ENCODE data around the gene ANKRD52. TPM values are rescaled to one million over a fixed set of nuclear protein-coding genes. Genes with fewer than 3 reads are reported as not detected.

ANKRD52 gene
- total RNA-seq, 1 experiment from 2014 or later, result 46.3 TPM

DNA sequence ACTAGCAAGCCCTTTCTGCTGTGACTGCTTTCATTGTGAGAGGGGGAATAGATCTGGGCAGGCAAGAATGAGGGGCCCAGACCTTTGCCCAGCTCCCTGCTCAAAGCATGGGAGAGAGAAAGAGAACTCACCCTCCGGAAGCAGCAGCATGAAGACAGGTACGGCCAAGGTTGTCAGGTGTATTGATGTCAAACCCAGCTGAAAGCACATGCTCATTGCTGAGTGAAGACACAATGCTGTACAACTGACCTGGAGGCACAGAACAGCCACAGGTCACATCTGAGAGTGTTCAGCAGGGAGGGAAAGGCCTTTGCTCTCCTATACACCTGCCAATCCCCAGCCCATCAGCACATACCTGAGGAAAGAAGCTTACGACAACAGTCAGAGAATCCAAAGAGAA is 5.5 kb downstream of the ANKRD52 start:
- no peaks in the 10 kb centered on the region for H3K9me3 Mint-ChIP-seq (ENCODE audit: unreplicated experiment)
- no peaks in the 10 kb centered on the region for H3K27me3 Mint-ChIP-seq (ENCODE audit: insufficient read depth, unreplicated experiment)
- TF ChIP-seq, protein P1, sequence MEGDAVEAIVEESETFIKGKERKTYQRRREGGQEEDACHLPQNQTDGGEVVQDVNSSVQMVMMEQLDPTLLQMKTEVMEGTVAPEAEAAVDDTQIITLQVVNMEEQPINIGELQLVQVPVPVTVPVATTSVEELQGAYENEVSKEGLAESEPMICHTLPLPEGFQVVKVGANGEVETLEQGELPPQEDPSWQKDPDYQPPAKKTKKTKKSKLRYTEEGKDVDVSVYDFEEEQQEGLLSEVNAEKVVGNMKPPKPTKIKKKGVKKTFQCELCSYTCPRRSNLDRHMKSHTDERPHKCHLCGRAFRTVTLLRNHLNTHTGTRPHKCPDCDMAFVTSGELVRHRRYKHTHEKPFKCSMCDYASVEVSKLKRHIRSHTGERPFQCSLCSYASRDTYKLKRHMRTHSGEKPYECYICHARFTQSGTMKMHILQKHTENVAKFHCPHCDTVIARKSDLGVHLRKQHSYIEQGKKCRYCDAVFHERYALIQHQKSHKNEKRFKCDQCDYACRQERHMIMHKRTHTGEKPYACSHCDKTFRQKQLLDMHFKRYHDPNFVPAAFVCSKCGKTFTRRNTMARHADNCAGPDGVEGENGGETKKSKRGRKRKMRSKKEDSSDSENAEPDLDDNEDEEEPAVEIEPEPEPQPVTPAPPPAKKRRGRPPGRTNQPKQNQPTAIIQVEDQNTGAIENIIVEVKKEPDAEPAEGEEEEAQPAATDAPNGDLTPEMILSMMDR (IDR thresholded peaks at IDR 0.05; ENCODE audit: unreplicated experiment), result no peak
- peaks cover 74% of the 10 kb centered on the region for H3K36me3 Mint-ChIP-seq (ENCODE audit: insufficient read depth, unreplicated experiment)
- BruUV-seq (replicated peaks), result no TSS peak
- no peak overlapping the region for H3K27ac Mint-ChIP-seq (ENCODE audit: low read depth, unreplicated experiment)
- POLR2A ChIA-PET, result interaction anchor here (0.6 kb wide), 1 partner anchor 16 kb away, joined by 3 read pairs; no protein-coding TSS in a partner anchor
- intact Hi-C loops (cut with micrococcal nuclease), result no loop called here
- DNase-seq (ENCODE audit: unreplicated experiment), result no peak
- peaks cover 6% of the 10 kb centered on the region for H3K4me1 Mint-ChIP-seq (ENCODE audit: insufficient read depth, unreplicated experiment)
- no peak overlapping the region for H3K4me3 Mint-ChIP-seq (ENCODE audit: unreplicated experiment)
- CTCF ChIA-PET, result interaction anchor here (0.5 to 1.0 kb wide), 3 partner anchors 19 to 254 kb away, joined by 3 to 5 read pairs (median 3); no protein-coding TSS in a partner anchor

DNA sequence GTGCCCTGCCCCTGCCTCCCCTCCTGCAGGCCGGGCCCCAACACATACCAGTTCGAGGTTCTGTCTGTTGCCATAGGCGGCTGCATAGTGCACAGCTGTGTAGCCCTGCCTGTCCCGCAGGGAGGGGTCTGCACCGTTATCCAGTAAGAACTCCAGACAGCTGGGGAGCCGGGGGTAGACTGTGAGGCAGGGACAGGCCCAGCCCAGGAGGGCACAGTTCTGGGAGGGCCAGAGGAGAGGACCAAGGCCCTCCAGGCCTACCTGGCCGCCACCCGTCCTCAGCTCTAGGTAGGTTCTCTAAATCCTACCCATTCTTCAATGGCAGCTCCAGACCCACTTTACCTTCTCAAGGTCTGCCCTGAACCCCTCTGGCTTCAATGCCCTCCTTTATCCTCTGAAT is 9.5 kb downstream of the ANKRD52 start:
- DNase-seq (ENCODE audit: unreplicated experiment), result no peak
- H3K27me3 Mint-ChIP-seq (ENCODE audit: insufficient read depth, unreplicated experiment), result no peaks in the 10 kb centered on the region
- CTCF ChIA-PET, result interaction anchor here (0.6 to 1.7 kb wide), 4 partner anchors 9 to 72 kb away, joined by 3 to 6 read pairs (median 4); partner anchors contain the start of gene ANKRD52
- H3K9me3 Mint-ChIP-seq (ENCODE audit: unreplicated experiment), result no peaks in the 10 kb centered on the region
- intact Hi-C loops (cut with micrococcal nuclease), result no loop called here
- no peak overlapping the region for H3K27ac Mint-ChIP-seq (ENCODE audit: low read depth, unreplicated experiment)
- POLR2A ChIA-PET, result no interaction called here
- H3K36me3 Mint-ChIP-seq (ENCODE audit: insufficient read depth, unreplicated experiment), result peaks cover 70% of the 10 kb centered on the region
- no TSS peak for BruUV-seq (replicated peaks)
- no peak overlapping the region for H3K4me3 Mint-ChIP-seq (ENCODE audit: unreplicated experiment)
- TF ChIP-seq, protein P1 (IDR thresholded peaks at IDR 0.05; ENCODE audit: unreplicated experiment), result no peak
- H3K4me1 Mint-ChIP-seq (ENCODE audit: insufficient read depth, unreplicated experiment), result no peaks in the 10 kb centered on the region

DNA sequence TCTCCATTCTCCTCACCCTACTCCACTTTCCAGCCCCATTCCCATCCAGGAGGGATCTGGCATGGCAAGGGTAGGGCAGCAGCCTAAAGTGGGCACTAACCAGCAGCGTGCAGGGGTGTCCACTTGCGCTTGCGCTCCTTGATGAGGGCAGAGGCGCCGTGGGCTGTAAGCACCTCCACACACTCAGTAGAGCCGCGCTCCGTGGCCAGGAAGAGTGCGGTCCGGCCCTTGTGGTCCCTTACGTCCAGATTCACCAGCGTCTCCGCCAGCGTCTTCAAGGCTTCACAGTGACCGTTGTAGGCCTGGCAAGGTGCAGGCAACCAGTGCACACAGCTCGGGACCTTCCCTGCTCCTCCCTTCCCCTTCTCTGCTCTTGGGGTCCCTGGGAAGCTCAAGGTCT is 10.3 kb downstream of the ANKRD52 start:
- Mint-ChIP-seq H3K4me1 (ENCODE audit: insufficient read depth, unreplicated experiment) (no peaks in the 10 kb centered on the region), H3K27ac (ENCODE audit: low read depth, unreplicated experiment) (no peak overlapping the region), H3K9me3 (ENCODE audit: unreplicated experiment) (no peaks in the 10 kb centered on the region), H3K36me3 (ENCODE audit: insufficient read depth, unreplicated experiment) (peaks cover 69% of the 10 kb centered on the region), H3K27me3 (ENCODE audit: insufficient read depth, unreplicated experiment) (no peaks in the 10 kb centered on the region), H3K4me3 (ENCODE audit: unreplicated experiment) (no peak overlapping the region)
- ChIA-PET CTCF (interaction anchor here (0.5 to 1.7 kb wide), 4 partner anchors 10 to 381 kb away, joined by 3 to 5 read pairs (median 3); partner anchors contain the start of gene ANKRD52), POLR2A (interaction anchor here (0.6 kb wide), 1 partner anchor 10 kb away, joined by 3 read pairs; the partner anchor contains the start of gene ANKRD52)
- no TSS peak for BruUV-seq (replicated peaks)
- no peak for DNase-seq (ENCODE audit: unreplicated experiment)
- TF ChIP-seq, protein P1 (IDR thresholded peaks at IDR 0.05; ENCODE audit: unreplicated experiment), result no peak
- intact Hi-C loops (cut with micrococcal nuclease), result no loop called here

DNA sequence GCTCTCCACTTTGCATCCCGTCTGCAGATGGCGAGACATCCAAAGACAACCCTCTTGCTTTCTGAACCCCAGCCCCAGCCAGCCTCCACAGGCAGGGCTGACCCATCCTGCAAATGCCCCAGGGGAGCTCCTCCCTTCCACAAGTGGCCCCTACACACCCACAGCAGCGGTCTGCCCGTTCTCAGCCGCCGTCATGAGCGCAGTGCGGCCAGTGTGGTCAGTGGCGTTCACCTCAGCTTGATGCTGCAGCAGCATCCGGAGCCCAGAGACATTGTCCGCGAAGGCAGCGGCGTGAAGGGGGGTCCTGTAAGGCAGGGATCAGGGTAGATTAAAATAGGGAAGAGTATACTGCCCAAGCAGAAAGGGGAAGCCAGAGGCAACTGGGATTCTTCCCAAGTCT is 13.7 kb downstream of the ANKRD52 start:
- BruUV-seq (replicated peaks), result no TSS peak
- ChIA-PET POLR2A (no interaction called here), CTCF (interaction anchor here (0.6 kb wide), 1 partner anchor 53 kb away, joined by 3 read pairs; no protein-coding TSS in a partner anchor)
- Mint-ChIP-seq H3K27me3 (ENCODE audit: insufficient read depth, unreplicated experiment) (no peaks in the 10 kb centered on the region), H3K4me1 (ENCODE audit: insufficient read depth, unreplicated experiment) (no peaks in the 10 kb centered on the region), H3K36me3 (ENCODE audit: insufficient read depth, unreplicated experiment) (peaks cover 61% of the 10 kb centered on the region), H3K27ac (ENCODE audit: low read depth, unreplicated experiment) (no peak overlapping the region), H3K4me3 (ENCODE audit: unreplicated experiment) (no peak overlapping the region), H3K9me3 (ENCODE audit: unreplicated experiment) (no peaks in the 10 kb centered on the region)
- DNase-seq (ENCODE audit: unreplicated experiment), result no peak
- TF ChIP-seq, protein P1 (IDR thresholded peaks at IDR 0.05; ENCODE audit: unreplicated experiment), result no peak
- intact Hi-C loops (cut with micrococcal nuclease), result no loop called here

Measured in MCF 10A (cell line).